Measurements from ENCODE around the gene LAMA2.

LAMA2 gene

DNA sequence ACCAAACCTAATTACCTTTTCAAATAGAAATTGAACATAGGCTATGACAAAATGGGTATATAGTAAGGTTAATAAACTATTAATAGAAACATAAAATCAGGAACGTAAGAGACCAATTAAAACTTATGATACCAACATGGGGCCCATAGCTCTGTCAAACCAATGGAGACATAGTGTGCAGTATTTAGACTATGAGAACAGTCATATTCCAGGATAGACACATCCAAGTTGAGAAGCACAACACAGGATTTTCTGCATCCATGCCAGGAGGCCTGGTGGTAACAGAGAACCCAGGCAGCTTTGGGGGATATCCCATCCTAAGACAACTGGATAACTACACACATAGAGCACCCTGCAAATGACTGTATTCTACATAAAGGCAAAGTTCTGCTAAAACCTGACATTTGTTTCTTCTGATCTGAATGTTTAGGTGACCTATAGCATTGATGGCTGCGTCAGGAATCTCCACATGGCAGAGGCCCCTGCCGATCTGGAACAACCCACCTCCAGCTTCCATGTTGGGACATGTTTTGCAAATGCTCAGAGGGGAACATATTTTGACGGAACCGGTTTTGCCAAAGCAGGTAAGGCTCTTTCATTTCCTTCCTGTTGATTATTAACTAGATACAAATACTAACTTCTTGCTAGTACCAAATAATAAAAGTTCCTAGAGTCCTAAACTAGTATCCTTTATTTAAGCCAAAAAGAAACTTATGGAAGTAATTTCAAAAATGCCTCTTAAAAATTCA lies 624.3 kb downstream of the LAMA2 start:
- Histone ChIP-seq H3K4me1 (ENCODE audit: low read length) (peaks cover 18% of the 10 kb centered on the region), H3K36me3 (replicated peaks; ENCODE audit: low read depth, low read length) (no peaks in the 10 kb centered on the region), H3K9me3 (ENCODE audit: insufficient read depth, low read length) (no peaks in the 10 kb centered on the region), H3K9ac (ENCODE audit: low read length) (no peak overlapping the region), H3K4me2 (ENCODE audit: low read length) (no peak overlapping the region), H3K27me3 (ENCODE audit: low read depth, low read length) (no peaks in the 10 kb centered on the region), H3K27ac (ENCODE audit: low read length) (no peak overlapping the region), H3K4me3 (ENCODE audit: low read length) (no peak overlapping the region), H3K79me2 (ENCODE audit: low read length) (no peaks in the 10 kb centered on the region), H2AFZ (ENCODE audit: low read depth, low read length) (no peak overlapping the region), H4K20me1 (ENCODE audit: insufficient read depth, low read length) (no peaks in the 10 kb centered on the region)
- TF ChIP-seq, protein P1, sequence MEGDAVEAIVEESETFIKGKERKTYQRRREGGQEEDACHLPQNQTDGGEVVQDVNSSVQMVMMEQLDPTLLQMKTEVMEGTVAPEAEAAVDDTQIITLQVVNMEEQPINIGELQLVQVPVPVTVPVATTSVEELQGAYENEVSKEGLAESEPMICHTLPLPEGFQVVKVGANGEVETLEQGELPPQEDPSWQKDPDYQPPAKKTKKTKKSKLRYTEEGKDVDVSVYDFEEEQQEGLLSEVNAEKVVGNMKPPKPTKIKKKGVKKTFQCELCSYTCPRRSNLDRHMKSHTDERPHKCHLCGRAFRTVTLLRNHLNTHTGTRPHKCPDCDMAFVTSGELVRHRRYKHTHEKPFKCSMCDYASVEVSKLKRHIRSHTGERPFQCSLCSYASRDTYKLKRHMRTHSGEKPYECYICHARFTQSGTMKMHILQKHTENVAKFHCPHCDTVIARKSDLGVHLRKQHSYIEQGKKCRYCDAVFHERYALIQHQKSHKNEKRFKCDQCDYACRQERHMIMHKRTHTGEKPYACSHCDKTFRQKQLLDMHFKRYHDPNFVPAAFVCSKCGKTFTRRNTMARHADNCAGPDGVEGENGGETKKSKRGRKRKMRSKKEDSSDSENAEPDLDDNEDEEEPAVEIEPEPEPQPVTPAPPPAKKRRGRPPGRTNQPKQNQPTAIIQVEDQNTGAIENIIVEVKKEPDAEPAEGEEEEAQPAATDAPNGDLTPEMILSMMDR (IDR thresholded peaks at IDR 0.05; ENCODE audit: low read depth, low read length): no peak
- no peak for TF ChIP-seq EZH2phosphoT487 (IDR thresholded peaks at IDR 0.05; ENCODE audit: low read depth)

DNA sequence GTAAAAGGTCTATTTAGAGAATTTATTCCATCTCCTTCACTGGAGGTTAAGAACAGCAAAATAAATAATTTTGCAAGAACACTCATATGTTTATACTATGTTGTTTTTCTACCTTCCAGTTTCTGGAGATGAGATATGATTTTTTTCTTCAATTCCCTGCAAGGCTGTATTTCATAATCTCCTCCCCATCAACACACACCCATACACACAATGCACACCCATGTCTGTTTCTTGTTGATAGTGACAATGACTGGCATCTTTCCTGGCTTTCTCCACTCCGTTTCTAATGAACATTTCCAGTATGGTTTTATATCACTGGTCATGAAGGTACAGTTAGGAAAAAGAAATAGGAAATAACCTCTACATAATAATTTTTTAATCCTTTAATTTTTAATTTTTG lies 624.9 kb downstream of the LAMA2 start:
- H3K79me2 ChIP-seq (ENCODE audit: low read length): no peaks in the 10 kb centered on the region
- H3K4me2 ChIP-seq (ENCODE audit: low read length): no peak overlapping the region
- TF ChIP-seq, protein P1 (IDR thresholded peaks at IDR 0.05; ENCODE audit: low read depth, low read length): no peak
- TF ChIP-seq EZH2phosphoT487 (IDR thresholded peaks at IDR 0.05; ENCODE audit: low read depth): no peak
- H3K27me3 ChIP-seq (ENCODE audit: low read depth, low read length): no peaks in the 10 kb centered on the region
- no peaks in the 10 kb centered on the region for H4K20me1 ChIP-seq (ENCODE audit: insufficient read depth, low read length)
- peaks cover 18% of the 10 kb centered on the region for H3K4me1 ChIP-seq (ENCODE audit: low read length)
- H3K27ac ChIP-seq (ENCODE audit: low read length): no peak overlapping the region
- no peak overlapping the region for H2AFZ ChIP-seq (ENCODE audit: low read depth, low read length)
- H3K9ac ChIP-seq (ENCODE audit: low read length): no peak overlapping the region
- H3K9me3 ChIP-seq (ENCODE audit: insufficient read depth, low read length): no peaks in the 10 kb centered on the region
- H3K36me3 ChIP-seq (replicated peaks; ENCODE audit: low read depth, low read length): no peaks in the 10 kb centered on the region
- H3K4me3 ChIP-seq (ENCODE audit: low read length): no peak overlapping the region

DNA sequence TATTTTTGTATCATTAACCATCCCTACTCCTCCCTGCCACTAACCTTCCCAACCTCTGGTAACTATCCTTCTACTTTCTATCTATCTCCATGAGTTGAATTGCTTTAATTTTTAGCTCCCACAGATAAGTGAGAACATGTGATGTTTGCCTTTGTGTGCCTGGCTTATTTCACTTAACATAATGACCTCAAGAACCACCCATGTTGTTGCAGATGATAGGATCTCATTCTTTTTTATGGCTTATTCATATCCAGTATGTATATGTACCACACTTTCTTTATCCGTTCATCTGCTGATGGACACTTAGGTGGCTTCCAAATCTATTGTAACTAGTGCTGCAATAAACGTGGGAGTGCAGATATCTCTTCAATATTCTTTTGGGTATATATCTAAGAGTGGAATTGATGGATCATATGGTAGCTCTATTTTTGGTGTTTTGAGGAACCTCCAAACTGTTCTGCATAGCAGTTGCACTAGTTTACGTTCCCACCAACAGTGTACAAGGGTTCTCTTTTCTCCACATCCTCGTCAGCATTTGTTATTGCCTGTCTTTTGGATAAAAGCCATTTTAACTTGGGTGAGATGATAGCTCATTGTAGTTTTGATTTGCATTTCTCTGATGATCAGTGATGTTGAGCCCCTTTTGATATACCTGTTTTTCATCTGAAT lies 625.7 kb downstream of the LAMA2 start:
- Histone ChIP-seq H3K36me3 (replicated peaks; ENCODE audit: low read depth, low read length) (no peaks in the 10 kb centered on the region), H2AFZ (ENCODE audit: low read depth, low read length) (no peak overlapping the region), H3K79me2 (ENCODE audit: low read length) (no peaks in the 10 kb centered on the region), H3K9me3 (ENCODE audit: insufficient read depth, low read length) (no peaks in the 10 kb centered on the region), H3K27ac (ENCODE audit: low read length) (no peak overlapping the region), H3K4me3 (ENCODE audit: low read length) (no peak overlapping the region), H3K9ac (ENCODE audit: low read length) (no peak overlapping the region), H3K4me1 (ENCODE audit: low read length) (peaks cover 24% of the 10 kb centered on the region), H4K20me1 (ENCODE audit: insufficient read depth, low read length) (no peaks in the 10 kb centered on the region), H3K4me2 (ENCODE audit: low read length) (no peak overlapping the region), H3K27me3 (ENCODE audit: low read depth, low read length) (no peaks in the 10 kb centered on the region)
- TF ChIP-seq, protein P1 (IDR thresholded peaks at IDR 0.05; ENCODE audit: low read depth, low read length): no peak
- no peak for TF ChIP-seq EZH2phosphoT487 (IDR thresholded peaks at IDR 0.05; ENCODE audit: low read depth)

DNA sequence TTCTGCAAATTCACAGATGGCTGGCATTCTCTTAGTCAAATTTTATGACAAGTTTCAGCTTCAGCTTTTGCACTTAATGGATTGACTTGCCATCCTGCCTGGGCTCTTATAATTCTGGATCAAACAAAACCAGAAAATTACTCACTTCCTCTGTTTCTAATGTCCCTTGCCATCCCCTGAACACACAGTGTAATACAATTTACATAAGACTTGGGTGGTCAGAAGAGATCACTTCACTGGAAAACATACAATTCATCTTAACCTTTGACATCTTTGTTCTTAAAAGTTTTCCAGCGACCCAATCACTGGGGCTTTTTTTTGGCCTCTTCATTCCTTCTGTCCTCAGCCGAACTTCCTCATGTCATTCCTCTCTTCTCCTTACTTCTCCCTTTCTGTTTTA lies 628.0 kb downstream of the LAMA2 start:
- Histone ChIP-seq H3K36me3 (replicated peaks; ENCODE audit: low read depth, low read length) (no peaks in the 10 kb centered on the region), H3K4me2 (ENCODE audit: low read length) (peak overlapping the region; percentile 61)

More for the DNA sequence above, 628.0 kb downstream of the LAMA2 start:
- Histone ChIP-seq H3K27me3 (ENCODE audit: low read depth, low read length) (no peaks in the 10 kb centered on the region), H4K20me1 (ENCODE audit: insufficient read depth, low read length) (no peaks in the 10 kb centered on the region), H2AFZ (ENCODE audit: low read depth, low read length) (no peak overlapping the region), H3K27ac (ENCODE audit: low read length) (no peak overlapping the region), H3K4me1 (ENCODE audit: low read length) (peaks cover 24% of the 10 kb centered on the region), H3K79me2 (ENCODE audit: low read length) (no peaks in the 10 kb centered on the region), H3K4me3 (ENCODE audit: low read length) (no peak overlapping the region), H3K9ac (ENCODE audit: low read length) (no peak overlapping the region), H3K9me3 (ENCODE audit: insufficient read depth, low read length) (no peaks in the 10 kb centered on the region)
- TF ChIP-seq, protein P1 (IDR thresholded peaks at IDR 0.05; ENCODE audit: low read depth, low read length): no peak
- TF ChIP-seq EZH2phosphoT487 (IDR thresholded peaks at IDR 0.05; ENCODE audit: low read depth): no peak
